ENCODE data around the gene NOLC1.
"Not testable (repeated sequence)": the region's sequence is repeated elsewhere in the genome, so short reads cannot be mapped to it uniquely, and the experiment has no call there.

NOLC1 gene

DNA sequence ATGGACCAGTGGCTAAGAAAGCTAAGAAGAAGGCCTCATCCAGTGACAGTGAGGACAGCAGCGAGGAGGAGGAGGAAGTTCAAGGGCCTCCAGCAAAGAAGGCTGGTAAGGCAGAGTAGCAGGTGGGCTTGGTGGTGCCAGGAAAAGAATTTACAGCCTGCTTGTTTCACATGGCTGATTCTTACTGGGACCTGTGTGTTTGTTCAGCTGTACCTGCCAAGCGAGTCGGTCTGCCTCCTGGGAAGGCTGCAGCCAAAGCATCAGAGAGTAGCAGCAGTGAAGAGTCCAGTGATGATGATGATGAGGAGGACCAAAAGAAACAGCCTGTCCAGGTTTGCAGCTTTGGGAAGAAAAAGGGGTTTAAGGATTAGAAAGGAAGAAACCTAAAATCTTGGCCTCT is 5.0 kb downstream of the NOLC1 start:
- no peak for DNase-seq

DNA sequence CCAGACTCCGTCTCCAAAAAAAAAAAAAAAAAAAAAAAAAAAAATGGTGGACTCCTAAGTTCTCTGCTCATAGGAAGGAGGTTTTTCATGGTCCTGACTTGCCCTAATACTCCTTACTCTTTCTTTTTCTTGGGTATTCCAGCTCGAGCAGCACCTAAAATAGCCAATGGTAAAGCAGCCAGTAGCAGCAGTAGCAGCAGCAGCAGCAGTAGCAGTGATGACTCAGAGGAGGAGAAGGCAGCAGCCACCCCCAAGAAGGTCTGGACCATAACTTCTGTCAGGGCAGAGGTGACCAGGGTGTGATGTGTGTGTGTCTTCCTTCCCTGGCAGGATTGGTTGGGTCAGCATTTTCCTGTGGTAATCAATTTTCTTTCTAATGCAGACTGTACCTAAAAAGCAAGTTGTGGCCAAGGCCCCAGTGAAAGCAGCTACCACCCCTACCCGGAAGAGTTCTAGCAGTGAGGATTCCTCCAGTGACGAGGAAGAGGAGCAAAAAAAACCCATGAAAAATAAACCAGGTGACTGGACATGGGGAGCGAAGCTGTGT is 6.9 kb downstream of the NOLC1 start:
- no peak for DNase-seq

DNA sequence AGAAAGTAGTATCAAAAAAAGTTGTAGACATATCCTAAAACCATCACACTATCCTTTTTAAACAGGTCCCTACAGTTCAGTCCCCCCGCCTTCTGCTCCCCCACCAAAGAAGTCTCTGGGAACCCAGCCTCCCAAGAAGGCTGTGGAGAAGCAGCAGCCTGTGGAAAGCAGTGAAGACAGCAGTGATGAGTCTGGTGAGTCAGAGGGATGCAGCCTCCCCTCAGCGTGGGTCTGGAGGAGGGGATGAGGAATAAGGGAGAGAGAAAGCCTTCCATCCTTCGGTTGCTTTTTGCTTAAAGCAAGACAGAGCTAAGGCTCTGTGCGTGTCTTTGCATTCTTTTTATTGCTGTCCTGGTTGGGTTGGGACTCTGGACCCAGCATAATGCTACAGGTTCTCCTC is 7.6 kb downstream of the NOLC1 start:
- DNase-seq = no peak

DNA sequence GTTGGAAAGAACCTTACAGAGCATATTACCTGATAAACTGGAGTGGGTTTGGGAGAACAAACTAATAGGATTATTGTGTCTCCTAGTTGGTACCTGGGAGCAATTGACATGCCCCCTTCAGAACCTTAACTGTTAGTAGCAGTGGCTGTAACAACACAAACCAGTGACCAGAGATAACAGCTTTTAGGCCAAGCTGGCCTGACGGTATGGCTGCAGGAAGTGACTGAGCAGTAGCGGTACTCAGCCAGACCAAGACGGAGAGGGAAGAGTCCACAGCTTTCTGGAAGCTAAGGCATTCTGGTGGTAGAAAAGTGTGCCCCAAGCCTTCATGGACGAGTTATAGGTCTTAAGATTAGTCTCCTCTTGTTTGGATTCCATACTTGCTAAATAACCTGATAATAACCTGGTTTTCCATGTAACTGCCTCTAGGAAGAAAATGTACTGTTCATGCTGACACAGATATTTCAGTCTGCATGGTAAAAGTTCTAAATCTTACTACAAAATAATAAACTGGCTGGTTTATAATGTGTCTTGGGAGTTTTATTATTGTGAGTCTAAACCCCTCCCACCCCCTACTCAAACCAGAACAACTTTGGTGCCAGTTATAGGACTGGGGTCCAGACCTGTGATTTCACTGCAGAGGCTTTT is 11.3 kb downstream of the NOLC1 start:
- no peak for DNase-seq

DNA sequence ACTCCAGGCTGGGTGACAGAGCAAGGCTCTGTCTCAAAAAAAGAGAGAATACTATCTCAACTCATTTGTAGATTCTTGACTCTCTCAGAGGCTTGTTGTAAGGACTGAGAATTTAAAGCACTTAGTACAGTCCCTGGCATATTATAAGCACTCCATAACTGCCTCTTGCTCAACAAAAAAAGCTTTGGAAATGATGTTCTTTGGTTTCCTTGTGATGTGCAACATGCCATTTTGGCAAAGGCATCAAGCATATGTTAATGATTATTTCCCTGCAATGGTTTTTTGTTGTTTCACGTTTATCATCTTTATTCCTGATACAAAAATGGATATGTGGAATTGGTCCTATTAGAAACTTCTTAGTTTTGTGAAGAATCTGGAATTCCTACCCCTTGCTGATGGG is 15.7 kb downstream of the NOLC1 start:
- DNase-seq = no peak

DNA sequence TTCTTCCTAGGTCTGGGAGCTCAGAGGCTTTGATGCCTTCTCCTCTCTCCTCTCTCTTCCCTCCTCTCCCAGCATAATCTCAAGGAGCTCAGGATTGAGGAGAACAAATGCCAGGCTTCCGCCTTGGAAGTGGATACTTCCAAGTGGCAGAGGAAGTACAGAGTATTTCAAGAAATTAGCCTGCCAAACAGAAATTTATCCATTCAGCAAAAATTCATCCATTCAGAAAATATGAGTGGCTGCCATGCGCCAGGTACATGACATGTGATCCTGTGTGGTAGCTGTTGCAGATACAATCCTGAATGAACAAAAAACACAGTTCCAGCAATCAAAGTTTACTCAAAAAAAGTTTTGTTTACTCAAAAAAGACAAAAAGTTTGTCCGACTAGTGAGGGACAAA is 18.4 kb downstream of the NOLC1 start:
- no peak for DNase-seq

DNA sequence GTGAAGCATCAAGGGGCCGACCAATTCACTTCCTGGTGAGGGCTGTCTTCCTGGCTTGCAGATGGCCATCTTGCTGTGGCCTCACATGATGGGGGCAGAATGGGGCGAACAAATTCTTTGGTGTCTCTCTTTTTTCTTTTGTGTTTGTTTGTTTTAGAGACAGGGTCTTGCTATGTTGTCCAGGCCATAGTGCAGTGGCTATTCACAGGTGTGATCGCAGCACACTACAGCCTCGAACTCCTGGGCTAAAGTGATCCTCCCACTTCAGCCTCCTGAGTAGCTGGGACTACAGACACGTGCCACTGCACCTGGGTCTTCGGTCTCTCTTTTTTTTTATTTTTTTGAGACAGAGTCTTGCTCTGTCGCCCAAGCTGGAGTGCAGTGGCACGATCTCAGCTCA is 20.1 kb downstream of the NOLC1 start:
- no peak for DNase-seq

DNA sequence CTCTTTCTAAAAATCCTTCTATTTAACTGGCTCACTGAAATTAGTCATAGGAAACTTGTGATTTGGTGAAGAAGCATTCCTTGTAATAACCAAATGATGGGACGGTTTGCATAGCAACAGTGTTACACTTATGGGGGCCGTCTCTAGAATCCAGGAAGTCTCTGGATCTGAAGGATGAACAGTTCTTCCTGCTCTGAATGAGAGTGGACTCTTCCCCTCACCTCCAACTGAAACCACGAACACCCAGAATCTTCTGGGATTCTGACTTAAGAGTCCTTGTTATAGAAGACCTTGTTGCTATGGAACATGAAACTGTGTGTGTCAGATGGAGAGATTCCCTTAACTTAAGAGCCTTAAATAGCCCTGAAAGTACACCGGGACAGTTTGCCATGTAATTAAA is 23.2 kb downstream of the NOLC1 start:
- no peak for DNase-seq

DNA sequence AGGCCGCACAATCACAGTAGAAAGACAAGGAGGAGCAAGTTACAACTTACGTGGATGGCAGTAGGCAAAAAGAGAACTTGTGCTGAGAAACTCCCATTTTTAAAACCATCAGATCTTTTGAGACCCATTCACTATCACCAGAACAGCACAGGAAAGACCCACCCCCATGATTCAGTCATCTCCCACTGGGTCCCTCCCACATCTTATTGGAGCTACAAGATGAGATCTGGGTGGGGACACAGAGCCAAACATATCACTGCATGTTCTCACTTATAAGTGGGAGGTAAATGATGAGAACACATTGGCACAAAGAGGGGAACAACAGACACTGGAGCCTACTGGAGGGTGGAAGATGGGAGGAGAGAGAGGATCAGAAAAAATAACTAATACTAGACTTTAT is 32.4 kb downstream of the NOLC1 start:
- DNase-seq = no peak

DNA sequence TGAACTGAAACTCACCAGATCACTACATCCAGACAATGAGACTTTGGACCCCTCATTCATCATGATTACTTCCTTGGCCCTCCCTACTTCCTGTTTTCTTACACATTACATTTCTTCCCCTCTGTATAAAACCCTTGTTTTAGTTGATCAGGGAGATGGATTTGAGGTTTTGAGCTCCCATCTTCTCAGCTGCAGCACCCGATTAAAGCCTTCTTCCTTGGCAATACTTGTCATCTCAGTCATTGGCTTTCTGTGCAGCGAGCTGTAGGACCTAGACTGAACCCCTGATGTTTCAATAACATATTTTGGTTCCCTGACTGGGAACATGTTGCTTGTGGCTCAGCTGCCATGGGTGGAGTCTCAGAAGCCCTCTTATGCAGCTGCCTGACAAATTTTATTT is 33.1 kb downstream of the NOLC1 start:
- no peak for DNase-seq

DNA sequence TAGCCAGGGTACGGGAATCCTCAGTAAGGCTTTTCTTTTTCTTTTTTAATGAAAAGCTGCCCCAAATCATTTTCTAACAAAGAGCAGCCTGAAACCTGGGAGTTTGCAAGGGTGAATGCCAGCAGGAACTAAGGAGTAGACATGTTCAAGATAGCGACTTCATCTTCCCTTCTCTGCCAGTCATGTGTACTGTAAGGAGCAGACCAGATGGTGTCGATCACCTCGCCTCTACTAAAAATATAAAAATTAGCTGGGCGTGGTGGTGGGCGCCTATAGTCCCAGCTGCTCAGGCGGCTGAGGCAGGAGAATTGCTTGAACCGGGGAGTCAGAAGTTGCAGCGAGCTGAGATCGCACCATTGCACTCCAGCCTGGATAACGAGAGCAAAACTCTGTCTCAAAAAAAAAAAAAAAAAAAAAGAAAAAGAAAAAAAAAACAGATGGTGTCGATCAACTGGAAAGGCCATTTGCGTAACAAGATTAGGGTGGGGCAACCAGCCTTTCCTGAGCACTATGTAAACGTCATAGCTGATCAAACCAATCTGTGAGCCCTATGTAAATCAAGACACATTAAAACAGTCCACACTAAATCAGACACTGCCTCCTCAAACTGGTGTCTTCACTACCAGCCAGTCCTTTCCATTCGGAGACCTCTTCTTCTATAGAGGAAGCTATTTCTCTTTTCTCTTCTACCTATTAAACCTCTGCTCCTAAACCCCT is 33.8 kb downstream of the NOLC1 start:
- DNase-seq = no peak

DNA sequence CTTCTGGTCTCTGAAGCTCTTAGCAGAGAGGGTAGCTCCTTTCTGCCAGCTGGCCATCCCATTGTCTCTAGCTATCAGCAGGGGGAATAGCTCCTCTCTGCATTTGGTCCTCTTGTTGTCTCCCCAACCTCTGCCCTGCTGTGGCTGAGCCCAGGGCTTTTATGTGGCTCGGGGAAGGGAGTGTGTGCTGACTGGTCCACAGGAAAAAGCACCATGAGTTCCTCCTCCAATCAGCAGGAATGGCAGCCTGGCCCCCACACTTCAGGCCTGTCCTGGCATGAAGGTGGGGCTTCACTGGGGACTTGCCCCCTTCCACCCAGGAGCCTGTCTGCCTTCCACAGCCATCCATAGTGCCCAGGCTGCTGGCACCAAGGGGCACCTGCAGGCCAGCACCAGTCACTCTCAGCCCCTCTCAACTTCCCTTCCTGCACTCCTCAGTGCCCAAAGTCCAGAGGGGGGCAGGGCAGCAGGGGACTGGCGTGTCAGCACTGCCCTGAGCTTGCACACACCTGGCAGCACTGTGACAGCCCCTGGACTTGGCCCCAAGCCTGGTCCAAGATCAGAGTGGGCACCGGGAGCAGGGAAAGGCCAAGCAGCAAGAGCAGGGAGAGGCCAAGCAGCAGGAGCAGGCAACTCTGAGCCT is 36.2 kb downstream of the NOLC1 start:
- no peak for DNase-seq

DNA sequence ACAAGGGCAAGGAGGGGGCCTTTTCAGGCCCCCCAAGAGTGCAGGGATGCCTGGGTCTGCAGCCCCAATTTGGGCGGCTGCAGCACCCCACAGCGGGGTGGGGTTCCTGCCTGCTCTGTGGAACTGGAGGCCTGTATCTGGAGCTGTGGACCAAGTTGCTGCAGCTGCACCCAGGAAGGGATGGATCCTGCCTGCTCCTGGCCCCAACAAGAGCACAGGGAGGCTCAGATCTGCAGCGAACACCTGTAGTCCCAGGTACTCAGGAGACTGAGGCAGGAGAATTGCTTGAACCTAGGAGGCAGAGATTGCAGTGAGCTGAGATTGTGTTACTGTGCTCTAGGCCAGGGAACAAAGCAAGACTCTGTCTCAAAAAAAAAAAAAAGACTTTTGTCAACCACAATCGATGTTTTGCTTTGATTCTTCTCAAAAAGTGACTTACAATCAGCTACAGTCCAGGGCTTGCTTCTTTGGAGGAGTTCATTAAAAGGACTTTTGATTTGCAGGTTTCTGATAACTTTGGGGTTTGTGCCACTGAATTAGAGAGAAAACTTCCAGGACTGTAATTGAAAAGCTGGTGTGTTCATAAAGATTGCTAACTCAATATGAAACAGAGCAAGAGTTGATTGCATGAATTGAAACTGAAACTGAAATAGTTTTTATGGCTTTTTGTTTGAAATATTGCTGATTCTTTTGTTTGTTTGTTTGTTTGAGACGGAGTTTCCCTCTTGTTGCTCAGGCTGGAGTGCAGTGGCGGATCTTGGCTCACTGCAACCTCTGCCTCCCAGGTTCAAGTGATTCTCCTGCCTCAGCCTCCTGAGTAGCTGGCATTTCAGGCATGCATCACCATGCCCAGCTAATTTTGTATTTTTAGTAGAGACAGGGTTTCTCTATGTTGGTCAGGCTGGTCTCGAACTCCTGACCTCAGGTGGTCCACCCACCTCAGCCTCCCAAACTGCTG is 37.0 kb downstream of the NOLC1 start:
- DNase-seq = not testable (repeated sequence)

DNA sequence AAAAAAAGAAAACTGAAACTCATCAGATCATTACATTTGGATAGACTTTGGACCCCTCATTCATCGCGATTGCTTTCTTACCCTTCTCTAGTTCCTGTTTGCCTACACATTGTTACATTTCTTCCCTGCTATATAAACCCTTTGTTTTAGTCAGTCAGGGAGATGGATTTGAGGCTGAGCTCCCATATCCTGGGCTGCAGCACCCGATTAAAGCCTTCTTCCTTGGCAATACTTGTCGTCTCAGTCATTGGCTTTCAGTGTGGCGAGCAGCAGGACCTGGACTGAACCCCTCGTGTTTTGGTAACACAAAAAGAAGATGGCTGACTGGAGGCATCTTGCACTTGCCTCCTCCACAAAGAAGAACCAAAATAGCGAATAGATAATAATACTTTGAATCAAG is 39.8 kb downstream of the NOLC1 start:
- DNase-seq = no peak

DNA sequence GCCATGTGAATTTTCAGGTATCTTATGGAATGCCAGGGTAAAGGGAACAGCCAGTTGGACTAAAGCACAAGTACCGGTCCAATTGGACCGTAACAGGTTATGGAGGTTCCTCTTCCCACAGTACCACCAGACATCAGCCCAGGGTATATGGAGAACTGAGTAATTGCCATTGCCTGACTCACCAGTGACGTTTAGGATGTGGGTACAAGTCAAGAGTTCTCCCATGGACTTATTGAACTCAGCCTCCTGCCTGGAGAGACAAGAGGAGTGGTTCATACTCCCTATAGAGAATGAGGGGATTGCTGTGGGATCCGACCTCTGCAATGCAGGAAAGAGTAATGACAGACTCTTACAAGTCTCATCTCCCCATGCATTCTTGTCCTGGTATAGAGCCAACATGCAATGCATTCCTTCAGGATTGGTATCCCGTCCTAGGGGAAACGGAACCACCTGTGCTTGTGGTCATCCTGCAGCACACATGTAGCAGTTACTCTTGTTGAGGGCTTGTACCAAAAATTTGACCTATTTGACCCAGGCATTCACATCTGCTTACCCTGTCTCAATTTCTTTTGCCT is 43.2 kb downstream of the NOLC1 start:
- no peak for DNase-seq

DNA sequence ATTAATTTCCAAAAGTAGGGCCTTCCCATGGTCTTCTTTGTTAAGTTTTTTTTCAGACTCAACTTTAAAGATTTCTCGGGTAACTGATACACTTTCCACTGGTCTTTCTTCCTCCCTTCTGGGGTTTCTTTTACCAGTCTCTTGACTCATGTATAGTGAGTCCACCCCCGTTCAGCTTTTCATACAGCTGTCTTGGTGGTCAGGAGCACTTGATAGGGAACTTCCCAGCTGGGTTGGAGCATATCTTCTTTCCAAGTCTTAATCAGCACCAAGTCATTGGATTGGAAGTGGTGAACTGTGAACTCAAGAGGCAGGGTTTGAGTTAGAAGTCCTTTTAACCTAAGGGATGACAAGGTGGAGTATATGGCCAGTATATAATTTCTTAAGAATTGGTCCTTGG is 44.7 kb downstream of the NOLC1 start:
- DNase-seq = no peak

DNA sequence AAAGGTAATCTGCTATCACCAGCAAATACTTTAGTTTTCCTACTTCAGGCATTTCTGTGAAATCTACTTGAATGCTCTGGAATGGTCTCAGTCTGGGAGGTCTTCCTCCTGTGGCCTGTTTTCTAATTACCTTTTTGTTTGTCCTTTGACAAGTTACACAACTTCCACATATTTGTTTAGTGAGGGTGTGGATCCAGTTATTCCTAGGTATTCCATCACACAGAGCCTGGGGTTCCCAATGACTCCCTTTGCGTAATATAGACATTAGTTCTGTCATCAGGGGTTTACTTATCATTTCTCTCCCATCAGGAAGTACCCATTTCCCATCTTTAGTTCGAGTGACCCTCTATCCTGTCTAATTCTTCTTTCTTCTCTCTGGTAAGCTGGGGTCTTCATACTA is 45.8 kb downstream of the NOLC1 start:
- no peak for DNase-seq

DNA sequence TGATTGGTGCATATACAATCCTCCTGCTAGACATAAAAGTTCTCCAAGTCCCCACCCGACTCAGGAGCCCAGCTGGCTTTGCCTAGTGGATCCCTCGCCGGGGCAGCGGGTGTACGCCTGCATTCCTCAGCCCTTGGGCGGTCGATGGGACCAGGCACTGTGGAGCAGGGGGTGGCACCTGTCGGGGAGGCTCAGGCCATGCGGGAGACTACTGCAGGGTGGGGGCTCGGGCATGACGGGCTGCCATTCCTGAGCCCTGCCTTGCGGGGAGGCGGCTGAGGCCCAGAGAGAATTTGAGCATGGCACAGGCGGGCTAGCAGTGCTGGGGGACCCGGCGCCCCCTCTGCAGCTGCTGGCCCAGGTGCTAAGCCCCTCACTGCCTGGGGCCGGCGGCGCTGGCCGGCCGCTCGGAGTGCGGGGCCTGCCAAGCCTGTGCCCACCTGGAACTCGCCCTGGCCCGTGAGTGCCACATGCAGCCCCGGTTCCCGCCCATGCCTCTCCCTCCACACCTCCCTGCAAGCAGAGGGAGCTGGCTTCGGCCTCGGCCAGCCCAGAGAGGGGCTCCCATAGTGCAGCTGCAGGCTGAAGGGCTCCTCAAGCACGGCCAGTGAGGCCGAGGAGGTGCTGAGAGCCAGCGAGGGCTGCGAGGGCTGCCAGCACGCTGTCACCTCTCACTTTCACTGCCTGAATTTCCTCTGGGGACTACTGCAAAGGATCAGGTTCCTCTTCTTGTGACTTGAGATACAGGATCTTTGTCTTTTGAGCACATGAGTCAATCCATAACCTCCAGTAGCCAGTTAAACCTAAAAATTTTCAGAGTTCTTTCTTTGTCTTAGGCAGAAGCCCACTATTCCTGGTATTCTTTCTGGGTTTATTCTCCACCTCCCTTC is 48.8 kb downstream of the NOLC1 start:
- no peak for DNase-seq

DNA sequence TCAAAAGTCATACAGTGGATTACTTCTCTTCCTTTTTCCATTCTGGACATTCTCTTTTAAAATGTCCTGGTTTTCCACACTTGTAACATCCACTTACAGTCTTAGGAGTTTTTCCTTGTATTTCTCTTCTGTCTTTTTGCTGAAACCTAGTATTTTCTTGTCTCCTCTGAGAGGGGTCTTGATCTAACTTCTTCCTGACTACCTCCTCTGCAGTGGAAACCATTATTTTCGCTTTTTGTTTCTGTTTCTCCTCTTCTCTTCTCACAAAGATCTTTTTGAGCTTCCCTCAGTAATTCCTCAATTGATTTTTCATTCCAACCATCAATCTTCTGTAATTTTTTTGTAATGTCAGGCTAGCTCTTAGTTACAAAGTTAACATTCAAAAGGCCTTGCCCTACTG is 50.2 kb downstream of the NOLC1 start:
- no peak for DNase-seq

DNA sequence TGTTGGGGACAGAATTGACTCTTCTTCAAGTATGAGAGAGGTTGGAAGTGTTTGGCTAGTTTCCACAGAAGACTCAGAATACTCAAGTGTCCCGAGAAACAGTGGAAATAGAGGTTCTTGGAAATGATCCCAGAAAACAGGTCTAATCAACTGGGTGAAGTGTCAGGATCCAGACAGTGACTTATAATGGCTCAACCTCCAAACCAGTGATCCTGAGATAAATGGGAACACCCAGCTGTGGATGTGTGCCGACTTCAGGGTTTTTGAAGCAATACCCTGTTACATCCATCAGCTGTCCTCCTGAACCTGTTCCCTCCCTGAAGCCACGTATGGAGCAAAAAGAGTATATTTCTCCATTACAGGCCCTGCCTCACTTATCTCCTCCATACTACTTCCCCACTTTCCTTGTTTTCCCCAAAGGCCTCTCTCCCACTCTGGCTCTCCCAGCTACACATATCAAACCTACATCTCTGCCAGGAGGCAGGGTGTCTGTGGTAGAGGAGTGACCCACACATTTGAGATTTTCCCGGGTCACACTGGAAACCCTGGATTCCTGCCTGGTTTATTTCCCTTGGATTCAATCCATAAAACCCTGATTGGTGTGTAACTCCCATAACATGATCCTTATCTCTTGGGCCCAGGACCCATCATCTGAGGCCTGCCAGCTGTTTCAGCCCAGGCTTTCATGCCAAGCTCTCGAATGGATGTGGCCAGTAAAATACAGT is 56.3 kb downstream of the NOLC1 start:
- no peak for DNase-seq
